COLO668 (cell line): Measurements from ENCODE around the gene HMCN2.
A peak's percentile ranks its signal among the peaks of the same experiment; 100 is the strongest.
"Not testable (repeated sequence)": the region's sequence is repeated elsewhere in the genome, so short reads cannot be mapped to it uniquely, and the experiment has no call there.

Source experiments
- DNase-seq: peaks from one replicate; lab custom pipeline; 2025; ENCODE audit not compliant: unreplicated experiment; lab: John Stamatoyannopoulos, UW

Gene HMCN2

DNA sequence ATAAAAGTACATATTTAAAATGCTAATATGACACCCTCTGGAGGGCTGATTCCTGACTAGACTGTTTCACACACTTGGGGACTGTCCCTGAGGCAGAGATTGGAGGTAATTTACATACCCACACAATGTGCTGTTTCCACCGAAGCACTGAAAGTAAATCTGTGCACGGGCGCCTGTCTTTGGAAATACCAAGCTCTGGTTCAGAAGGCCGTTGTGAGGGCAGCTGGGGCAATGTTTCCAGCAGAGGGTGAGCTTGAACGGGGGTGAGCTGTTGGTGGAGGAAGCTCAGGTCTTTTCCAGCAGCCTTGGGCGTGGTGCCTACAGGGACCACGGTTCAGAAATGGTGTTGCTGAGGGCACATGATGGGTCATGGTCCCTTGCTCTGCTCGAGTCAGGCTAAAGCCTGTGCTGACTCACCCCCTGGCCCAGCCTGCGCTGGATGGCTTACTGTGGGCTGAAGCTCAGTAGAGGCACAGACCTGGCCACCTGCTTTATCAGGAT is 25.8 kb upstream of the HMCN2 start:
- no peak for DNase-seq

GRCh38 chr9:130240410-130241197 is 25.0 kb upstream of the HMCN2 start:
- DNase-seq: peak; percentile 47

DNA sequence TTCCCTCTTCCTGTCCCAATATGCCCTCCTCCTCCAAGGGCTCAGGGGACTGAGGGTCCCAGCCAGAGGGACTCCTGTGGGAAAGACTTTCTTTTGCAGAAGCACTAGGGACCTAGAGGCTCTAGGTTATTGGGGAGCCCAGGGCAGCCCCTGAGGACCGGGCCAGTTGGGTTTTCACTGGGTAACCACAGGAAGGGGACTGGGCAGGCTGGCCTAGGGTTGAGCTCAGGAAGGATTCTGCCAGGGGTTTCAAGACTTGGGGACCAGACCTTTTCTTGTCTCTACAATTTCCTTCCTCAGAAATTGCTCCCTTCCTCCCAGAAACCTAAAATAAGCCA is 24.4 kb upstream of the HMCN2 start:
- no peak for DNase-seq

- no peak for DNase-seq
Observed at GRCh38 chr9:130242270-130243014, 23.1 kb upstream of the HMCN2 start.

DNA sequence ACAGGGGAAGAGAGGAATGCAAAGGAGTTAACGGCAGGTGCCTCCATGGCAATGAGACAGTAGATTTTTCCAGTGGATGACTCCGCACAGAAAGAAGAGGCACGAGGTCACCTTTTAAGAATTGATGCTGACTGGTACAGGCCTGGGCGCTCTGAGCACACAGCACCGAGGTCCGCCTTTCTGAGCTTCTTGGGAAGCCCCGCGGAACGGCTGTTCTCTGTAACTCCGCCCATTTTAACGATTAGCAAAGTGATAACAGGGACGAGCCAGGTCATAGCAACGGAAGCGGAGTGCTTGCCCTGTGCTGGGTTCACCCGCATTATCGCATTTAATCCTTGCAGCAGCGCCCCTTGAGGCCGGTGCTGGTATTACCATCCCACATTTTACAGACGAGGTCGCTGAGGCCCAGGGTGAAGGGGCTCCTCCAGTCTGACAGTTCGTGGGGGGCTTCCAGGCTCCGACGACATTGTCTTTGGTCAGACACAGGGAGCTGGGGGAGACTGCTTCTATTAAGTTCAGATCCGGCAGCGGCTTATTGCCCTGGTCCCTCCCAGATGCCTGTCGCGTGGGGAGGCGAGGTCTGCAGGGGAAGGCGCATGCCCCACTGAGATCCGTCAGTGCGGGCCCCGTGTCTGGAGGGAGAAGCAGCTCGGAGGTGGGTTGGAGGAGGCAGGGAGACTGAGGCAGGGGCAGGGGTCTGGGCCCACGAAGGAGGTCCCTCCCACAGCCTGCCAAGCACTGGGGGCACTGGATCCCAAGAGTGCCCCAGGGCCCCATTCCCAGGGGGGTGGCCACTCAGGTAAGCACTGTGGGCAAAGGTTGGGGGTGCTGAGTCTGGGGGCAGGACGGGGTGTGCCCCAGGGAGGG is 22.3 kb upstream of the HMCN2 start:
- peak; percentile 59 for DNase-seq

GRCh38 chr9:130243882-130244170 is 21.7 kb upstream of the HMCN2 start:
- DNase-seq: no peak

GRCh38 chr9:130244548-130245165 is 20.9 kb upstream of the HMCN2 start:
- no peak for DNase-seq

DNA sequence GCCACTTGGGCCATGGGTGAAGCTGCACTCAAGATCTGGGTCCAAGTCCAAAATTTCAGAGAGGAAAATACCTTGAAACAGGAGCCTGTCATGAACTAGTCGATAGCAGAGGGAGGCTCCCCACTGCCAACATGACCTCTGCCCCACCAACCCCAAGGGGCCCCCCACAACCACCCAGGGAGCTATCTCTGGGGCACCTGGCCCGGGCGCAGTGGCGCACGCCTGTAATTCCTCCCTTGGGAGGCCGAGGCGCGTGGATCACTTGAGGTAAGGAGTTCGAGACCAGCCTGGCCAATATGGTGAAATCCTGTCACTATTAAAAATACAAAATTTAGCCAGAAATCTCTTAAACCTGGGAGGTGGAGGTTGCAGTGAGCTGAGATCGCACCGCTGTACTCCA is 20.1 kb upstream of the HMCN2 start:
- no peak for DNase-seq

- DNase-seq: no peak
Observed at GRCh38 chr9:130246126-130246525, 19.4 kb upstream of the HMCN2 start.

DNA sequence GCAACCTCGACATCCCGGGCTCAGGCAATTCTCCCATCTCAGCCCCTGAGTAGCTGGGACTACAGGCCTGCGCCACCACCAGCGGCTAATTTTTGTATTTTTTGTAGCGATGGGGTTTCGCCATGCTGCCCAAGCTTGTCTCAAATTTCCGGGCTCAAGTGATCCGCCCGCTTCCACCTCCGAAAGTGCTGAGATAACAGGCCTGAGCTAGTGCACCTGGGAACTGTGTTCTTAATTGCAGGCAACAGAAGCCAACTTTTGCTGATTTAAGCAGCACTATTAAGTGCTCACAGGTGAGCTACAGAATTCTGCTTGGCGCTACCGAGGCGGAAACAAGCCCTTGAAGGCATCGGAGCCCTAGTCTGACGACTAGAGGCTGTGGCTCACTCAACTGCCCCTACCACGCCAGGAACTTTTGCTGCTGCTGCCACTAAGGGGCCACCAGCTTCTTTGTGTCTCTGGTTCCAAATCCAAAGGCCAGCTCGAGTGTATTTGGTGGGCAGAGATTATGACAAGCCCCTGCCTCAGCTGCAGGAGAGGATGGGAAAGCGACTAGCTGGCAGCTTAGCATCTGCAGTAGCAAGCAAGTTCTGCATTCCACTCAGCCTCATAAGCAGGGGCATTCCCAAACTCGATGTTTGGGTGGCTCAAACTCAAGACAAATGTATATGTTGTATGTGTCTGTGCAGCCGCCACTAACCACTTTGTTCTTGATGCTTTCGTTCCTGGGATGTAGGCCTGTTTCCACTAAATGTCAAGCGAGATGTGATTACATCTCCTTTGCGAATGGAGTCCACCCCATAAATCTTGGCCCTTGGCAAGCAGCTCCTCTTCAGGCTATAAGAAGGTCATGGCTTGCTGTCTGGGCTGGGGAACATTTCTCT is 10.6 kb upstream of the HMCN2 start:
- no peak for DNase-seq

DNA sequence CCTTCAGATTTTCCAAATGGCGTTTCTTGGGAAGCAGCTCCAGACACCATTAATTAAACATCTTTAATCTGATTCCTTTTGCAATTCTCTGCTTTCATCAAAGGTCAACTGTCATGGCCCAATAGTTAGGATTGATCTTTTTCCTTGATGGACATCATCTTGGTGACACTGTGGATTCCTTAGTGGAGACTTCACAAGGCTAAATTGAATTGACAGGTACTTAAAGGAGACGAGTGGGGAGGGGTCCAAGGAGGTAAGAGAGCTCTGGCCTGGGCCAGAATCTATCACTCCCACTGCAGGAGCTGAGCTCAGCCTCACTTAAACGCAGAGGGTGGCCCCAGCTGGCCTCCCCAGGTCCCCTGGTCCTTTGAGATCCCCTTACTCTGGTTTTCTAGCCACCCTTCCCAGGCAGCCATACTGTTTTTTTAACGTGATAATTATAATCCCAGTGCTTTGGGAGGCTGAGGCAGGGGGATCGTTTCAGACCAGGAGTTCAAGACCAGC is 9.9 kb upstream of the HMCN2 start:
- no peak for DNase-seq

- no peak for DNase-seq
Observed at GRCh38 chr9:130256644-130257043, 8.9 kb upstream of the HMCN2 start.

DNA sequence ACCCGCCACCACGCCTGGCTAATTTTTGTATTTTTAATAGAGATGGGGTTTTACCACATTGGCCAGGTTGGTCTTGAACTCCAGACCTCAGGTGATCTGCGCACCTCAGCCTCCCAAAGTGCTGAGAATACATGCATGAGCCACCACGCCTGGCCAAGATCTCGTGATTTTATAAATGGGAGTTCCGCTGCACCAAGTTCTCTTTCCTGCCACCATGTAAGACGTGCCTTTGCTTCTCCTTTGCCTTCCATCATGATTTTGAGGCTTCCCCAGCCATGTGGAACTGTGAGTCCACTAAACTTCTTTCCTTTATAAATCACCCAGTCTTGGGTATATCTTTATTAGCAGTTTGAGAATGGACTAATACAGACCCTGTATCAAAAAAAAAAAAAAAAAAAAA is 7.4 kb upstream of the HMCN2 start:
- DNase-seq: not testable (repeated sequence)

DNA sequence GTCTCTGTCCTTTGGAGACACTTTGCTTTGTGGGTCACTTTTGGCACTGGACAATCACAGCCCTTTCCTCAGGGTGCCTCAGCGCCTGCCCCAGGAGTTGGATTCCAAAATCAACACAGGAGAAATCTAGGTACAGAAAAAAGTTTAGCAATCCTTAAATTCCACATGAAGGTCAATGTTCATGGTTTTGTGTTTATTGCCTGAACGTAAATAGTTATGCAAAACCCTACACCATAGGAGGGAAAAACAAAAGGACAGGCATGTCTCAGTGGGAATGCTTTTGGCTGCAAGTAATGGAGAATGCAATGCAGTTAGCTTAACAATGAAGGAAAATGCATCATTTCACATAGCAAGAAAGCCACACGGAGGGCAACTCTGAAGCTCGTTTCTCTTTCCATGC is 6.5 kb upstream of the HMCN2 start:
- DNase-seq: no peak

DNA sequence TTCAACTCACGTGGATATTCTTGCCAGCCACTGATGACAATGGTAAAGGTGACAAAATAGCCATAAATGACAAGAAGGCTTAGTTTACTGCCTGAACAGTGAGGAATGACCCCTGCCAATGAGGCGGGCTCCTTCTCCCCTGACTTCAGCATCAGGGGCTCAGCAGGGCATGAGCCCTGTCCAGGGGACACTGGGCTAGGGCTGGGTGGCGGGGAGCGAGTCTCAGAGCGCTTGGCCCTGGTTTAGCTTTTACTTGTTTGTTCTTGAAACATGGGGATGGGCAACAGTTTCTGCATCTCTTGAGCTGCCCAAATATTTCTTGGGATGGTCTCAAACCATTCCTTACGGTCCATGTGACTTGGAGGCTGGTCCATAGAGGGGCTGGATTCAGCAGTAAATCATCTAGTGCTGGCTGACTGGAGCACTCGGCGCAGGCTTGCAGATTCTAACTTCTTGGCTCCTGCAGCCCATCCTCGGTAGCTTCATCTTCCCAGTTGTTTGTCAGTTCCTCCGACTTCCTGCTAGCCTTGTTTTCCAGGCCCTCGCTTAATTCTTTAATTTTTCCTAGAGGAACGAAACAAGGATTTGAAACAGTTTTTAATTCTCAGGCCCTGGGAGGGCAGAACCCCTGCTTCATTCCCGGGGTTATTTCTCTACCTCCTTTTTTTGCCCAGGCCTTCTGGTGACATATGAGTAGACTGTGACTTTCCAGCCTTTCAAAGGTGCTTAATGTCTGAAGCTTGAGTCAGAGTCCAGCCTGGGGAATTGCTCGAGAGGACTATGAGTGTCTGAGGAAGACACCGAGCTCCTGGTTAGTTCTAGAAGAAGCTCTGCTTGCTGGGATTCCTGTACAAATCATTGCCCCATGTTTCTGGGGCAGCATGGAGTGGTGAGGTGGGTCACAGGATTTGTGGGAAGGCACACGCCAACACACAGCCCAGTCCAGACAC is 4.5 kb upstream of the HMCN2 start:
- DNase-seq: no peak

DNA sequence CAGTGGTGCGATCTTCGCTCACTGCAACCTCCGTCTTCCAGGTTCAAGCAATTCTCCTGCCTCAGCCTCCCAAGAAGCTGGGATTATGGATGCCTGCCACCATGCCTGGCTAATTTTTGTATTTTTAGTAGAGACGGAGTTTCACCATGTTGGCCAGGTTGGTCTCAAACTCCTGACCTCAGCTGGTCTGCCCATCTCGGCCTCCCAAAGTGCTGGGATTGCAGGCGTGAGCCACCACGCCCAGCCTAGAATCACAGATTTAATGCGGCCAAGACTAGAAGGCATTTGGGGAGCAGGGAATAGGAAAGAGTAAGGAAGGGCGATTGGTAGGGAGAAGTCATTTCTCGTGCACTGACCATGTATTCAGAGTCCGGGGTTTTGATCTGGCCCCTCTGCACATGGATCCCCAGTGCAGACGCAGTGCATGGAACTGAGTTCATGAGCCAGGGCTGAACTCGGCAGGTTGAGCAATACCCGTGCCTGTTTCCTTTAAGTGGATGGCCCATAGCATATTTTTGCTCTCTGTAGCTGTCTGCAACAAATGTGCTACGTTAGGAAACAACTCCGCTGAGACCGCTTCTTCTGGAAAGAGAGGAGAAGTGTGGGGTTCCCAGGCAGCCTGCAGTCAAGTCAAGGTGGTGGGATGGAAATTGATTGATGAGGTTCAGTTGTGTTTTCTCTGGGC is 3.4 kb upstream of the HMCN2 start:
- no peak for DNase-seq

- DNase-seq: no peak
Observed at GRCh38 chr9:130262771-130263170, 2.8 kb upstream of the HMCN2 start.

GRCh38 chr9:130263601-130264413 is 1.8 kb upstream of the HMCN2 start:
- DNase-seq: no peak
